H7 (cell line): ENCODE data around the gene MTTP. TPM values are rescaled to one million over a fixed set of nuclear protein-coding genes. Genes with fewer than 3 reads are reported as not detected.

Experiments
- DNase-seq: peaks from one replicate; pipeline ENCODE4 v3.0.0; 2012
- H3K27me3 ChIP-seq: 2 replicates; pipeline ENCODE4 v1.6.0; 2011; ENCODE audit warnings: mild to moderate bottlenecking, low read length; ENCODE audit not compliant: control insufficient read depth, insufficient read depth
- H3K36me3 ChIP-seq: replicated peaks from 2 replicates; pipeline ENCODE4 v1.5.1; 2011; ENCODE audit warnings: low read length; ENCODE audit not compliant: control insufficient read depth, insufficient read depth
- H3K4me3 ChIP-seq: 2 replicates; pipeline ENCODE4 v1.5.1; 2011; ENCODE audit warnings: low read depth, mild to moderate bottlenecking, control low read depth, low read length, moderate library complexity; ENCODE audit not compliant: insufficient read depth
- total RNA-seq: library from RNA; depleted of rRNA; stranded (reverse); fragments of >200 nt; shearing (Covaris generic); gene quantifications from 2 replicates; pipeline ENCODE4 v1.2.3, GENCODE V29; 2014

The MTTP gene
- total RNA-seq, 1 experiment from 2014 or later, result 0.14 TPM

- no peak for DNase-seq
- Histone ChIP-seq H3K36me3 (no peaks in the 10 kb centered on the region), H3K4me3 (no peak overlapping the region), H3K27me3 (no peaks in the 10 kb centered on the region)
Measured at GRCh38 chr4:99573735-99574368, 772 bp upstream of the MTTP start.

- Histone ChIP-seq H3K36me3 (no peaks in the 10 kb centered on the region), H3K4me3 (no peak overlapping the region), H3K27me3 (no peaks in the 10 kb centered on the region)
- no peak for DNase-seq
Measured at GRCh38 chr4:99578714-99579113, 4.1 kb downstream of the MTTP start.

- no peak overlapping the region for H3K4me3 ChIP-seq
- H3K36me3 ChIP-seq, result no peaks in the 10 kb centered on the region
- DNase-seq, result no peak
- no peaks in the 10 kb centered on the region for H3K27me3 ChIP-seq
Measured at GRCh38 chr4:99585516-99585915, 10.9 kb downstream of the MTTP start.

GRCh38 chr4:99586322-99586721 lies 11.7 kb downstream of the MTTP start:
- Histone ChIP-seq H3K4me3 (no peak overlapping the region), H3K36me3 (no peaks in the 10 kb centered on the region), H3K27me3 (no peaks in the 10 kb centered on the region)
- DNase-seq, result no peak

GRCh38 chr4:99586797-99587196 lies 12.2 kb downstream of the MTTP start:
- no peaks in the 10 kb centered on the region for H3K36me3 ChIP-seq
- H3K27me3 ChIP-seq, result no peaks in the 10 kb centered on the region
- no peak for DNase-seq
- H3K4me3 ChIP-seq, result no peak overlapping the region

- Histone ChIP-seq H3K36me3 (no peaks in the 10 kb centered on the region), H3K27me3 (no peaks in the 10 kb centered on the region), H3K4me3 (no peak overlapping the region)
- no peak for DNase-seq
Measured at GRCh38 chr4:99587309-99587708, 12.7 kb downstream of the MTTP start.

- no peaks in the 10 kb centered on the region for H3K36me3 ChIP-seq
- no peak for DNase-seq
- H3K27me3 ChIP-seq, result no peaks in the 10 kb centered on the region
- H3K4me3 ChIP-seq, result no peak overlapping the region
Measured at GRCh38 chr4:99587803-99588202, 13.2 kb downstream of the MTTP start.

GRCh38 chr4:99591757-99592156 lies 17.1 kb downstream of the MTTP start:
- no peak overlapping the region for H3K4me3 ChIP-seq
- H3K36me3 ChIP-seq, result no peaks in the 10 kb centered on the region
- no peak for DNase-seq
- no peaks in the 10 kb centered on the region for H3K27me3 ChIP-seq

GRCh38 chr4:99593781-99594641 lies 19.4 kb downstream of the MTTP start:
- H3K4me3 ChIP-seq, result no peak overlapping the region
- no peaks in the 10 kb centered on the region for H3K27me3 ChIP-seq
- no peak for DNase-seq
- H3K36me3 ChIP-seq, result no peaks in the 10 kb centered on the region

- DNase-seq, result no peak
- H3K36me3 ChIP-seq, result no peaks in the 10 kb centered on the region
- no peaks in the 10 kb centered on the region for H3K27me3 ChIP-seq
- H3K4me3 ChIP-seq, result no peak overlapping the region
Measured at GRCh38 chr4:99594818-99595217, 20.2 kb downstream of the MTTP start.

GRCh38 chr4:99606716-99607115 lies 32.1 kb downstream of the MTTP start:
- Histone ChIP-seq H3K27me3 (no peaks in the 10 kb centered on the region), H3K4me3 (no peak overlapping the region), H3K36me3 (no peaks in the 10 kb centered on the region)
- no peak for DNase-seq

GRCh38 chr4:99608417-99608816 lies 33.8 kb downstream of the MTTP start:
- Histone ChIP-seq H3K36me3 (no peaks in the 10 kb centered on the region), H3K4me3 (no peak overlapping the region), H3K27me3 (no peaks in the 10 kb centered on the region)
- DNase-seq, result no peak

GRCh38 chr4:99610605-99611175 lies 36.1 kb downstream of the MTTP start:
- no peak for DNase-seq
- H3K4me3 ChIP-seq, result no peak overlapping the region
- H3K27me3 ChIP-seq, result no peaks in the 10 kb centered on the region
- H3K36me3 ChIP-seq, result no peaks in the 10 kb centered on the region

GRCh38 chr4:99612281-99612680 lies 37.7 kb downstream of the MTTP start:
- no peak overlapping the region for H3K4me3 ChIP-seq
- no peak for DNase-seq
- no peaks in the 10 kb centered on the region for H3K27me3 ChIP-seq
- H3K36me3 ChIP-seq, result no peaks in the 10 kb centered on the region

GRCh38 chr4:99612704-99613103 lies 38.1 kb downstream of the MTTP start:
- H3K4me3 ChIP-seq, result no peak overlapping the region
- no peak for DNase-seq
- no peaks in the 10 kb centered on the region for H3K27me3 ChIP-seq

More at GRCh38 chr4:99612704-99613103, 38.1 kb downstream of the MTTP start:
- no peaks in the 10 kb centered on the region for H3K36me3 ChIP-seq
